Measurements from ENCODE around the gene NABP1.

Gene NABP1

GRCh38 chr2:191687867-191688266 lies 9.9 kb downstream of the NABP1 start:
- ChIA-PET CTCF (no interaction called here), POLR2A (ENCODE audit: low non-redundant PET) (interaction anchor here (1.0 kb wide), 1 partner anchor 10 kb away, joined by 3 read pairs; the partner anchor contains the start of gene NABP1)
- H3K27ac ChIP-seq = peak overlapping the region; percentile 66
- no peak for DNase-seq (ENCODE audit: low spot score)
- TF ChIP-seq CTCF (conservative IDR thresholded peaks at IDR 0.05; ENCODE audit: low read depth) = no peak

GRCh38 chr2:191688934-191689695 lies 11.2 kb downstream of the NABP1 start:
- CTCF ChIA-PET = interaction anchor here (0.6 to 1.0 kb wide), 2 partner anchors 118 to 134 kb away, joined by 3 to 4 read pairs; no protein-coding TSS in a partner anchor
- TF ChIP-seq CTCF (conservative IDR thresholded peaks at IDR 0.05; ENCODE audit: low read depth) = no peak
- peak; percentile 87 for DNase-seq (ENCODE audit: low spot score)
- H3K27ac ChIP-seq = no peak overlapping the region
- POLR2A ChIA-PET (ENCODE audit: low non-redundant PET) = interaction anchor here (0.8 to 0.9 kb wide), 2 partner anchors 11 to 12 kb away, joined by 3 read pairs; partner anchors contain the start of gene NABP1

- POLR2A ChIA-PET (ENCODE audit: low non-redundant PET) = interaction anchor here (0.8 kb wide), 1 partner anchor 12 kb away, joined by 3 read pairs; the partner anchor contains the start of gene NABP1
- CTCF ChIA-PET = no interaction called here
- H3K27ac ChIP-seq = no peak overlapping the region
Measured at GRCh38 chr2:191690327-191690726, 12.4 kb downstream of the NABP1 start.

GRCh38 chr2:191691016-191691735 lies 13.2 kb downstream of the NABP1 start:
- DNase-seq (ENCODE audit: low spot score) = peak; percentile 62
- no peak overlapping the region for H3K27ac ChIP-seq
- TF ChIP-seq CTCF (conservative IDR thresholded peaks at IDR 0.05; ENCODE audit: low read depth) = peak; percentile 78
- ChIA-PET CTCF (interaction anchor here (0.6 to 0.9 kb wide), 6 partner anchors 53 to 1377 kb away, joined by 3 to 6 read pairs (median 4); no protein-coding TSS in a partner anchor), POLR2A (ENCODE audit: low non-redundant PET) (interaction anchor here (0.5 kb wide), 1 partner anchor 13 kb away, joined by 3 read pairs; no protein-coding TSS in a partner anchor)

More at GRCh38 chr2:191690327-191690726, 12.4 kb downstream of the NABP1 start:
- no peak for DNase-seq (ENCODE audit: low spot score)
- no peak for TF ChIP-seq CTCF (conservative IDR thresholded peaks at IDR 0.05; ENCODE audit: low read depth)

- ChIA-PET POLR2A (ENCODE audit: low non-redundant PET) (no interaction called here), CTCF (interaction anchor here (0.7 to 0.9 kb wide), 5 partner anchors 46 to 153 kb away, joined by 3 to 6 read pairs (median 4); no protein-coding TSS in a partner anchor)
- no peak for DNase-seq (ENCODE audit: low spot score)
- H3K27ac ChIP-seq = no peak overlapping the region
- no peak for TF ChIP-seq CTCF (conservative IDR thresholded peaks at IDR 0.05; ENCODE audit: low read depth)
Measured at GRCh38 chr2:191691898-191692297, 14.0 kb downstream of the NABP1 start.

- POLR2A ChIA-PET (ENCODE audit: low non-redundant PET) = no interaction called here
- no peak for DNase-seq (ENCODE audit: low spot score)
- CTCF ChIA-PET = interaction anchor here (0.7 kb wide), 1 partner anchor 45 kb away, joined by 3 read pairs; no protein-coding TSS in a partner anchor
- no peak for TF ChIP-seq CTCF (conservative IDR thresholded peaks at IDR 0.05; ENCODE audit: low read depth)
- no peak overlapping the region for H3K27ac ChIP-seq
Measured at GRCh38 chr2:191692502-191693115, 14.7 kb downstream of the NABP1 start.
